Measurements from ENCODE around the gene ST6GALNAC6.

DNA sequence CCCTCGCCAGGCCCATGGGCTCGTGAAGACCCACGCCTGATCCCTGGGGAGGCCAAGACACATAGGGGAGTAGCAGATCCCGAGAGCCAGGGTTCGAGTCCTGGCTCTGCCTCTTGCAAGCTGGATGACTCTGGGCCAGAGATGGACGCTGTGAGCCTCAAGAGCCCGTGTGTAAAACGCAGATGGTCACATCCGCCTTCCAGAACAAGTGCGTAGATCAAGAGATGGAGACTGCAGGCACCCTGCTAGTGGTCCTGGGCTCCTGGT is 9.2 kb upstream of the ST6GALNAC6 start:
- TF ChIP-seq, protein P1, sequence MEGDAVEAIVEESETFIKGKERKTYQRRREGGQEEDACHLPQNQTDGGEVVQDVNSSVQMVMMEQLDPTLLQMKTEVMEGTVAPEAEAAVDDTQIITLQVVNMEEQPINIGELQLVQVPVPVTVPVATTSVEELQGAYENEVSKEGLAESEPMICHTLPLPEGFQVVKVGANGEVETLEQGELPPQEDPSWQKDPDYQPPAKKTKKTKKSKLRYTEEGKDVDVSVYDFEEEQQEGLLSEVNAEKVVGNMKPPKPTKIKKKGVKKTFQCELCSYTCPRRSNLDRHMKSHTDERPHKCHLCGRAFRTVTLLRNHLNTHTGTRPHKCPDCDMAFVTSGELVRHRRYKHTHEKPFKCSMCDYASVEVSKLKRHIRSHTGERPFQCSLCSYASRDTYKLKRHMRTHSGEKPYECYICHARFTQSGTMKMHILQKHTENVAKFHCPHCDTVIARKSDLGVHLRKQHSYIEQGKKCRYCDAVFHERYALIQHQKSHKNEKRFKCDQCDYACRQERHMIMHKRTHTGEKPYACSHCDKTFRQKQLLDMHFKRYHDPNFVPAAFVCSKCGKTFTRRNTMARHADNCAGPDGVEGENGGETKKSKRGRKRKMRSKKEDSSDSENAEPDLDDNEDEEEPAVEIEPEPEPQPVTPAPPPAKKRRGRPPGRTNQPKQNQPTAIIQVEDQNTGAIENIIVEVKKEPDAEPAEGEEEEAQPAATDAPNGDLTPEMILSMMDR (IDR thresholded peaks at IDR 0.05), result no peak
- TF ChIP-seq CEBPB (IDR thresholded peaks at IDR 0.05) (no peak), POLR2A (IDR thresholded peaks at IDR 0.05; ENCODE audit: low read length) (no peak), RCOR1 (IDR thresholded peaks at IDR 0.05; ENCODE audit: low read depth, low read length) (no peak), BHLHE40 (IDR thresholded peaks at IDR 0.05; ENCODE audit: low read depth, low read length) (no peak)
